IPS-20b (cell line): Measurements from ENCODE around the gene FOXR1.
"Not testable (repeated sequence)": the region's sequence is repeated elsewhere in the genome, so short reads cannot be mapped to it uniquely, and the experiment has no call there.

Experiments used
- H3K27ac ChIP-seq: one replicate; pipeline ENCODE4 v1.5.1; 2013; ENCODE audit warnings: low read length
- H3K27me3 ChIP-seq: 2 replicates; pipeline ENCODE4 v1.6.1; 2013; ENCODE audit warnings: mild to moderate bottlenecking, low read length, inconsistent platforms; ENCODE audit not compliant: insufficient read depth
- H3K36me3 ChIP-seq: 2 replicates; pipeline ENCODE4 v1.6.1; 2013; ENCODE audit warnings: low read depth, mild to moderate bottlenecking, inconsistent platforms, low read length, moderate library complexity; ENCODE audit not compliant: insufficient read depth
- H3K4me1 ChIP-seq: 2 replicates; pipeline ENCODE4 v1.6.1; 2013; ENCODE audit warnings: mild to moderate bottlenecking, control low read depth, inconsistent platforms, low read length, moderate library complexity; ENCODE audit not compliant: insufficient read depth
- H3K4me3 ChIP-seq: 2 replicates; pipeline ENCODE4 v1.5.1; 2013; ENCODE audit warnings: mild to moderate bottlenecking, low read length, inconsistent platforms
- H3K9ac ChIP-seq: 2 replicates; pipeline ENCODE4 v1.6.1; 2013; ENCODE audit warnings: low read depth, mild to moderate bottlenecking, inconsistent platforms, low read length, moderate library complexity
- H3K9me3 ChIP-seq: 2 replicates; pipeline ENCODE4 v1.6.1; 2013; ENCODE audit warnings: mild to moderate bottlenecking, low read depth, low read length, inconsistent platforms; ENCODE audit not compliant: insufficient read depth

FOXR1 gene

DNA sequence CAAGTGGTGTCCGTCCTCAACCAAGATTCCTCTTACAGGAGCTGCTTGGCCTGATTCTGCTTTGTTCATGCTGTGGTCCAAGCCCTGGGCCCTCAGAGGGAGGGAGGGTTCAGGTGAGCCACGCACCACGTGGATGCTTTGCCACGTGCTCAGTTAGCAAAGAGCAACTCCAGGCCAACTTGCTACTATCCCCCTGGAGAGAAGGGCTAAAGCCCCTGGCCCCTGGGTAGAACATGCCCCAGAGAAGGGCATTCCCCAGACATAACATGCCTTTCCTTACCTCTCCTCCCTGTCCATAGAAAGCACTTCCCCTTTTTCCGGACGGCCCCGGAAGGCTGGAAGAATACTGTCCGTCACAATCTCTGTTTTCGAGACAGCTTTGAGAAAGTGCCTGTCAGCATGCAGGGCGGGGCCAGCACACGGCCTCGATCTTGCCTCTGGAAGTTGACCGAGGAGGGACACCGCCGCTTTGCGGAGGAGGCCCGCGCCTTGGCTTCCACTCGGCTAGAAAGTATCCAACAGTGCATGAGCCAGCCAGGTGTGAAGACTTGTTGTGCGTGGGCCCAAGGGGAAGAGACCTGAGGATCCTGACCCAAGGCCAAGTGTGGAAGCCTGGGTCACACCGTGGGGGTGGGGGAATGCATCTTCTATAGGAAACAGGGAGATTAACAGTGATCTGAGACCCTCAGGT lies 8.8 kb downstream of the FOXR1 start:
- H3K4me3 ChIP-seq: 0 out of 2 replicates have a peak overlapping the region, but pooled peaks have one; percentile 12
- no peak overlapping the region for H3K27ac ChIP-seq
- peaks cover 7% of the 10 kb centered on the region; the same call in 1 of the 2 replicates for H3K4me1 ChIP-seq
- no peaks in the 10 kb centered on the region for H3K9me3 ChIP-seq
- H3K27me3 ChIP-seq: peaks cover 18% of the 10 kb centered on the region
- H3K9ac ChIP-seq: peak overlapping the region; percentile 16; the same call in 1 of the 2 replicates
- H3K36me3 ChIP-seq: no peaks in the 10 kb centered on the region

DNA sequence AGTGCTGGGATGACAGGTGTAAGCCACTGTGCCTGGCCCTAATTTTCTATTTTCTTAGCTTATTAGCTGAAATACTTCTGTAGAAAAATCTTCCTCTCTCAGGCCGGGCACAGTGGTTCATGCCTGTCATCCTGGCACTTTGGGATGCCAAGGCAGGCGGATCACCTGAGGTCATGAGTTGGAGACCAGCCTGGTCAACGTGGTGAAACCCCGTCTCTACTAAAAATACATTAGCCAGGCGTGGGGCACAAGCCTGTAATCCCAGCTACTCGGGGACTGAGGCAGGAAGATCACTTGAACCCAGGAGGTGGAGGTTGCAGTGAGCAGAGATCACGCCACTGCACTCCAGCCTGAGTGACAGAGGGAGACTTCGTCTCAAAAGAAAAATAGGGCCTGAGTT lies 12.8 kb downstream of the FOXR1 start:
- H3K9ac ChIP-seq, H3K27ac ChIP-seq, H3K9me3 ChIP-seq, H3K4me3 ChIP-seq, H3K4me1 ChIP-seq, H3K36me3 ChIP-seq: not testable (repeated sequence)
- peaks cover 18% of the 10 kb centered on the region for H3K27me3 ChIP-seq

DNA sequence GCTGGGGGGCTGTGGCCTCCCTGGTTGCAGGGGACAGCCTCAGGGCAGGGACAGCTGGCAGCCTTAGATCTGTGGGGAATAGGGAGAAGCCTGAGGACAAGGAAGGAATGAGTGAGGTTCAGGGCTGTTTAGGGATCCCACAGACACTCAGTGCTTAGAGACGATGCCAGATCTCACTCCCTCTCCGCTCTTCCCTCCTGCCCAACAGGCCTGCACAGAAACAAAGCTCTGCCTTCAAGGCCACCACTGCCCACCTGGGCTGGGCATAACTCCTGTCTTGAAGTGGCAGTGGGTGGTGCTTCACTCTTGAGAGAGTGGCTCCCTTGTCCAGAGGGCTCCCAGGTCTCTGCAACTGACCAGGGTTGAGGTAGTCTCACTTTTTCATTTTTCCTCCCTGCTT lies 13.3 kb downstream of the FOXR1 start:
- Histone ChIP-seq H3K36me3 (no peaks in the 10 kb centered on the region), H3K27me3 (peaks cover 15% of the 10 kb centered on the region), H3K9ac (no peak overlapping the region), H3K27ac (no peak overlapping the region), H3K4me1 (peaks cover 3% of the 10 kb centered on the region; the same call in 1 of the 2 replicates), H3K9me3 (no peaks in the 10 kb centered on the region), H3K4me3 (no peak overlapping the region)

DNA sequence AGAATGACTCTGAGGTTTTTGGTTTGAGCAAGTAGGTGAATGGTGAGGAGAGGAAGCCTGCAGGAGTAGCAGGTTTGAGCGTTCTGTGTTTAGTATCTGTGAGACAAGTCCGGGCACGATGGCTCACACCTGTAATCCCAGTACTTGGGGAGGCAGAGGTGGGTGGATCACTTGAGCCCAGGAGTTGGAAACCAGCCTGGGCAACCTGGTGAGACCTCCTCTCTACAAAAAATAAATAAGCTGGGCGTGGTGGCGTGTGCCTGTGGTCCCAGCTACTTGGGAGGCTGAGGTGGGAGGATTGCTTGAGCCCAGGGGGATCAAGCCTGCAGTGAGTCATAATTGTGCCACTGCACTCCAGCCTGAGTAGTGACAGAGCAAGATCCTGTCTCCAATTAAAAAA lies 16.7 kb downstream of the FOXR1 start:
- no peak overlapping the region for H3K4me3 ChIP-seq
- H3K27me3 ChIP-seq: no peaks in the 10 kb centered on the region
- no peaks in the 10 kb centered on the region for H3K36me3 ChIP-seq
- H3K4me1 ChIP-seq: no peaks in the 10 kb centered on the region
- H3K9me3 ChIP-seq: no peaks in the 10 kb centered on the region
- H3K27ac ChIP-seq: no peak overlapping the region
- no peak overlapping the region for H3K9ac ChIP-seq

DNA sequence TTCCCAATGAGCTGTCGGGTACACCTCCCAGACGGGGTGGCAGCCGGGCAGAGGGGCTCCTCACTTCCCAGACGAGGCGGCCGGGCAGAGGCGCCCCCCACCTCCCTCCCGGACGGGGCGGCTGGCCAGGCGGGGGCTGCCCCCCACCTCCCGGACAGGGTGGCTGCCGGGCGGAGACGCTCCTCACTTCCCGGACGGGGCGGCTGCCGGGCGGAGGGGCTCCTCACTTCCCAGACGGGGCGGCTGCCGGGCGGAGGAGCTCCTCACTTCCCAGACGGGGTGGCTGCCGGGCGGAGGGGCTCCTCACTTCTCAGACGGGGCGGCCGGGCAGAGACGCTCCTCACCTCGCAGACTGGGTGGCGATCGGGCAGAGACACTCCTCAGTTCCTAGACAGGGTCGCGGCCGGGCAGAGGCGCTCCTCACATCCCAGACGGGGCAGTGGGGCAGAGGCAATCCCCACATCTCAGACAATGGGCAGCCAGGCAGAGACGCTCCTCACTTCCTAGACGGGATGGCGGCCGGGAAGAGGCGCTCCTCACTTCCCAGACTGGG lies 20.0 kb downstream of the FOXR1 start:
- H3K27me3 ChIP-seq, H3K36me3 ChIP-seq, H3K9me3 ChIP-seq, H3K27ac ChIP-seq, H3K9ac ChIP-seq, H3K4me3 ChIP-seq, H3K4me1 ChIP-seq: not testable (repeated sequence)

DNA sequence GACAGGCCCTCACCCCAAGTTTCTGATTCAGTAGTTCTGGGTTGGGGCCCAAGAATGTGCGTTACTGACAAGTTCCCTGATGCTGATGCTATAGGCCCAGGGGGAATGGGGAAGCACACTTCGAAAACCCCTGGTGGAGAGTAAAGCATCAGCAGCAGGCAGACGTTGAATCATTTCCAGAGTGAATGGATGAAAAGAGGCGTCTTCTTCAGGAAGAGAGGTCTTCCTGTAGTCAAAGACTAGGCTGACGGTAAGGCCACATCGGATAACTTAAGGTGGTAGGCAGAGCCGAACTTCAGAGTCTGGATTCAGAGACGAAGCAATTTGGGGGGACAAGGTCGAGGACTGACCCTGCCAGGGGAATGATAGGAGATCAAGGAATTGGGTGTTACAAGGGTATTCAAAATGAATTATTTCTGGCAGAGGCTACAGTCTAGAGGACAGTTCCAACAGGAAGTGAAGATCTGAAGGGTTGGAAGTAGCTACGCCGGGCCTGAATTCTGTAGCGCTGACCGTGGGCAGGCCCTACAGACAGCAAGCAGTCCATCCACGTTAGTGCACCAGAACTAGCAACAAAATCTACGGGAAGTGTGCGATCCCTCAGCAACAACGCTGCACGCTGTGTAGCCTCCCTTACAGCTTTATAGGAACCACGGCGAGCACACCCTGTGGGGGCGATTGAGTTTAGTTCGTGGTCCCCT lies 25.5 kb downstream of the FOXR1 start:
- Histone ChIP-seq H3K9me3 (no peaks in the 10 kb centered on the region), H3K36me3 (peaks cover 32% of the 10 kb centered on the region), H3K4me1 (peaks cover 8% of the 10 kb centered on the region), H3K9ac (peak overlapping the region; percentile 95), H3K4me3 (peak overlapping the region; percentile 96), H3K27ac (peak overlapping the region; percentile 84), H3K27me3 (no peaks in the 10 kb centered on the region)

DNA sequence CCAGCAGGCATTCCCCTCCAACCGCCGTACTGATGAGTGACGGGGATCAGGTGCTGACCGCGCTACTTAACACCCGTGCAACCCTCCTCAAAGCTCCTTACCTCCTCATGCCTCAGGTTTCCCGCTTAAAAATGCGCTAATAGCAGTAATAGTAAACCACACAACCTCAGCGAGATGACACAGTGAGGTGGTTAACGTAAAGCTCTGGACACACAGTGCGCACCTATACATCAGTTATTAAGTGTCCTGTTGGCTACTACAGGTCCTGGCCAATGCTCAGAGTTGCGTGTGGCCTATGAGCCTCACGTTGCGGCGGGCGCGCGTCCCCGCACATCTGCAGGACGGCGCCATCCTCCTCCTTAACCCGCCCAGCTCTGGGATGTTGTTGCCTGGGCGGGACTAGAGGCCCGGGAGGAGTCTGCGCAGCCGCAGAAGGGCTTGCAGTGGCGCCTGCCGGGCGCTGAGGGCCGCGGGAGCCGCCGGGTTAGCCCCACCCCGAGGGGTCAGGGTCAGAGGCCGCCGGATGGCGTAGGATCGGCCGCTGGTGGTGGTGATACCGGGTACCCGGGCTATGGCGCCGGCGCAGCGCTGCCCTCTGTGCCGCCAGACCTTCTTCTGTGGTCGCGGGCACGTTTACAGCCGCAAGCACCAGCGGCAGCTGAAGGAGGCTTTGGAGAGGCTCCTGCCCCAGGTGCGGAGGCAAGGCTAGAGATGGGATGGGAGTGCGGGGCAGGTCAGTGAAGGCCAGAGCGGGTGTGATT lies 26.2 kb downstream of the FOXR1 start, which contains the start of gene CENATAC:
Gene CENATAC (plus strand): TSS at position 512 of the 761 bp plus-strand sequence. CDS start 60 bp downstream, at position 572.
- peak within 1 kb of the TSS; percentile 95 for H3K9ac ChIP-seq
- peaks cover 8% of the 10 kb centered on the region for H3K4me1 ChIP-seq
- peak within 1 kb of the TSS; percentile 84 for H3K27ac ChIP-seq
- H3K36me3 ChIP-seq: peaks cover 39% of the 10 kb centered on the region
- no peaks in the 10 kb centered on the region for H3K27me3 ChIP-seq
- H3K9me3 ChIP-seq: no peaks in the 10 kb centered on the region
- H3K4me3 ChIP-seq: peak within 1 kb of the TSS; percentile 96

DNA sequence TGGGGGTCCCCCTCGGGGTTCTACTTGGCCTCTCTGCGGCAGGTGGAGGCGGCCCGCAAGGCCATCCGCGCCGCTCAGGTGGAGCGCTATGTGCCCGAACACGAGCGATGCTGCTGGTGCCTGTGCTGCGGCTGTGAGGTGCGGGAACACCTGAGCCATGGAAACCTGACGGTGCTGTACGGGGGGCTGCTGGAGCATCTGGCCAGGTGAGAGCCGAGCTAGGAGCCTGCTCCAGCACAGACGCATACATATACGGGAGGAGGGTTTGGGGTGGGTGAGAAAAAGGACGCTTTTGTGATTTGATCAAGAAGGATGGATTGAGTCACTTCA lies 26.8 kb downstream of the FOXR1 start:
- H3K9me3 ChIP-seq: no peaks in the 10 kb centered on the region
- H3K27me3 ChIP-seq: no peaks in the 10 kb centered on the region
- H3K4me1 ChIP-seq: peaks cover 8% of the 10 kb centered on the region
- peak overlapping the region; percentile 95 for H3K9ac ChIP-seq
- H3K27ac ChIP-seq: peak overlapping the region; percentile 59
- H3K4me3 ChIP-seq: peak overlapping the region; percentile 96
- peaks cover 45% of the 10 kb centered on the region for H3K36me3 ChIP-seq

DNA sequence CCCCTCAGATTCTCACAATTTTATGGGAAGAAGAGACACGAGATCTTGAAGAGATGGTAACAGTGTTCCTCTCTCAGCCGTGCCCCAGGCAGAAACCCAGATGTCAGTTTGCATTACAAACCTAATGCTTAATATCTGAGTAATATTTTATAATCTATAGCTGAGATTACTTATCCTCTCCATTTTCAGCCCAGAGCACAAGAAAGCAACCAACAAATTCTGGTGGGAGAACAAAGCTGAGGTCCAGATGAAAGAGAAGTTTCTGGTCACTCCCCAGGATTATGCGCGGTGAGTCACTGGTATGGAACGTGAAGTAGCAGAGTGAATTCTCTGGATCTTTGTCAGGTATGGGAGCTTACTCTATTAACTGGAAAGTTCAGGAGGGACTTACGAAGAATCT lies 27.3 kb downstream of the FOXR1 start:
- peak overlapping the region; percentile 96 for H3K4me3 ChIP-seq
- peak overlapping the region; percentile 95 for H3K9ac ChIP-seq
- peaks cover 48% of the 10 kb centered on the region for H3K36me3 ChIP-seq
- no peaks in the 10 kb centered on the region for H3K27me3 ChIP-seq
- no peaks in the 10 kb centered on the region for H3K9me3 ChIP-seq
- H3K4me1 ChIP-seq: peaks cover 8% of the 10 kb centered on the region
- peak overlapping the region; percentile 59 for H3K27ac ChIP-seq

DNA sequence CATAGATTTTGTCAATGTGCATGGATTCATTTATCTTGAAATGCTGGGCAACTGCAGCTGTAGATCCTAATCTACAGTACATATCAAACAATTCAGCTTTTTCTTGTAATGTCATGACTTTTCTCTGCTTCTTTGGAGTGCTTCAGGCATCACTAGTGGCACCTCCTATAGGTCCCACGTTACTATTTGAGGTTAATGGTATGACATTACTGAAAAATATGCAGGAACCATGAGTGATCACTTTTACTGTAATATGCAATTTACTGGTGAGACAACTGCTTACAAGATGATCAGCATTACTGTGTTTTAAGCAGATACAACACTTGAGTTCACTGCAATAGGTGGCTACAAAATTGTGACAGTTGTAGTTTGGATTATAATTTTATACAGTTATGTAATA lies 29.3 kb downstream of the FOXR1 start:
- no peak overlapping the region for H3K27ac ChIP-seq
- H3K9ac ChIP-seq: no peak overlapping the region
- H3K4me3 ChIP-seq: no peak overlapping the region
- H3K4me1 ChIP-seq: peaks cover 8% of the 10 kb centered on the region
- H3K9me3 ChIP-seq: no peaks in the 10 kb centered on the region
- no peaks in the 10 kb centered on the region for H3K27me3 ChIP-seq
- peaks cover 64% of the 10 kb centered on the region for H3K36me3 ChIP-seq

DNA sequence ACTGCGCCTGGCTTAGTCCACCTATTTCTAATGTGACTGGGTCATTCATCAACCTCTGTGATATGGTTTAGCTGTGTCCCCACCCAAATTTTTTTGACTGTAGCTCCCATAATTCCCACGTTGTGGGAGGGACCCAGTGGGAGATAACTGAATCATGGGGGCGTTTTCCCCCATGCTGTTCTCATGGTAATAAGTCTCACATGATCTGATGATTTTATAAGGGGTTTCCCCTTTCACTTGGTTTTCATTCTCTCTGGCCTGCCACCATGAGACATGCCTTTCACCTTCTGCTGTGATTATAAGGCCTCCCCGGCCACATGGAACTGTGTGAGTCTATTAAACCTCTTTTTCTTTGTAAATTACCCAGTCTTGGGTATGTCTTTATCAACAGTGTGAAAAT lies 35.1 kb downstream of the FOXR1 start:
- Histone ChIP-seq H3K4me1 (no peaks in the 10 kb centered on the region), H3K9me3 (no peaks in the 10 kb centered on the region), H3K36me3 (peaks cover 84% of the 10 kb centered on the region), H3K27me3 (no peaks in the 10 kb centered on the region), H3K27ac (no peak overlapping the region), H3K4me3 (no peak overlapping the region), H3K9ac (no peak overlapping the region)
